ENCODE data around the gene KMT2C. TPM values are rescaled to one million over a fixed set of nuclear protein-coding genes. Genes with fewer than 3 reads are reported as not detected.

KMT2C gene
- total and polyA plus RNA-seq, 2 of the 8 experiments (the other 6 are each of a cell fraction or from before 2014, with no cell fraction given) = 9.1 to 40.8 TPM

GRCh38 chr7:152411389-152411788, 24.4 kb downstream of the KMT2C start:
- no peak for DNase-seq (ENCODE audit: low read depth in 1 of 2, low spot score in 2 of 2)
- Histone ChIP-seq H2BK12ac (ENCODE audit: low read depth, low read length) (no peak overlapping the region), H3K4me2 (ENCODE audit: insufficient read depth in 1 of 2, low read depth in 2 of 2, low read length in 2 of 2) (peak overlapping the region; percentile 59 to 84)
- TF ChIP-seq ATF2 (IDR thresholded peaks at IDR 0.05; ENCODE audit: low read length) = peak; percentile 71; the same call in 1 of the 2 replicates
- 0 out of 4 replicates have a peak, but pooled peaks of 1 of the 2 experiments have one; percentile 2 for TF ChIP-seq RAD21 (IDR thresholded peaks at IDR 0.05 in 1 of 2, conservative IDR thresholded peaks at IDR 0.05 in 1 of 2; ENCODE audit: low read depth in 2 of 2, low read length in 2 of 2)
- no peak for TF ChIP-seq RNF2 (IDR thresholded peaks at IDR 0.05; ENCODE audit: borderline replicate concordance, low read depth, low read length, missing control alignments, poor library complexity, severe bottlenecking)
- peak; percentile 34; the same call in 1 of the 2 replicates for TF ChIP-seq CREB1 (IDR thresholded peaks at IDR 0.05)
- peak; percentile 76 for TF ChIP-seq ASH2L (IDR thresholded peaks at IDR 0.05; ENCODE audit: low read length)
- no peak for TF ChIP-seq USF2 (IDR thresholded peaks at IDR 0.05; ENCODE audit: low read length)
- TF ChIP-seq EP300 (IDR thresholded peaks at IDR 0.05; ENCODE audit: borderline replicate concordance in 1 of 2, low read depth in 2 of 2, low read length in 2 of 2) = peak in 1 of 2 experiments; percentile 52; a peak in 1 of 3 replicates
- peak; percentile 98 for TF ChIP-seq SP1 (IDR thresholded peaks at IDR 0.05; ENCODE audit: low read depth, low read length)
- TF ChIP-seq ATF3 (IDR thresholded peaks at IDR 0.05; ENCODE audit: insufficient read depth, low read depth, low read length) = no peak

More at GRCh38 chr7:152411389-152411788, 24.4 kb downstream of the KMT2C start:
- Histone ChIP-seq H3K23ac (ENCODE audit: insufficient read length) (no peak overlapping the region), H3K27me3 (replicated peaks in 1 of 4; ENCODE audit: control insufficient read depth in 3 of 4, extremely low read depth in 1 of 4, insufficient read depth in 3 of 4, low read length in 3 of 4) (no peaks in the 10 kb centered on the region), H3K79me1 (ENCODE audit: low read depth, low read length) (no peaks in the 10 kb centered on the region; the same call in 1 of the 2 replicates), H3K36me3 (ENCODE audit: control insufficient read depth in 2 of 4, insufficient read depth in 4 of 4, low read length in 3 of 4) (no peaks in the 10 kb centered on the region), H3K23me2 (ENCODE audit: low read depth, low read length) (no peaks in the 10 kb centered on the region), H2BK20ac (ENCODE audit: low read length) (no peak overlapping the region), H3K14ac (ENCODE audit: insufficient read length) (no peak overlapping the region), H2AK5ac (ENCODE audit: low read depth, low read length) (no peak overlapping the region), H2BK5ac (ENCODE audit: low read depth, low read length) (no peak overlapping the region), H4K91ac (replicated peaks; ENCODE audit: insufficient read length, low read length) (no peak overlapping the region), H3K4me3 (ENCODE audit: extremely low read depth in 1 of 4, insufficient read depth in 2 of 4, low read depth in 3 of 4, low read length in 4 of 4) (peak overlapping the region; percentile 16 to 56 (median 32); a peak in 5 of 8 replicates), H3K4me1 (replicated peaks in 1 of 4; ENCODE audit: control insufficient read depth in 3 of 4, insufficient read depth in 4 of 4, low read length in 3 of 4) (no peaks in the 10 kb centered on the region; a peak in 2 of 7 replicates), H2BK15ac (ENCODE audit: low read length) (no peak overlapping the region), H3K27ac (ENCODE audit: low read depth, low read length) (no peak overlapping the region), H3K79me2 (ENCODE audit: control insufficient read depth in 1 of 2, insufficient read depth in 2 of 2, low read length in 2 of 2) (peaks cover 0 to 70% of the 10 kb centered on the region in 2 experiments; a peak in 2 of 4 replicates), H3K9ac (replicated peaks in 1 of 4; ENCODE audit: extremely low read depth in 1 of 4, low read depth in 3 of 4, low read length in 3 of 4) (peak overlapping the region in 2 of 4 experiments; percentile 7 to 8; a peak in 2 of 7 replicates), H2BK120ac (replicated peaks; ENCODE audit: low read depth, low read length) (no peak overlapping the region), H4K8ac (ENCODE audit: extremely low read depth, insufficient read depth, low read length) (no peak overlapping the region), H4K5ac (ENCODE audit: insufficient read length, low read depth, low read length) (no peak overlapping the region), H3K9me3 (ENCODE audit: insufficient read depth in 2 of 2, low read depth in 1 of 2, low read length in 1 of 2) (peaks cover 8 to 12% of the 10 kb centered on the region in 2 experiments), H4K20me1 (replicated peaks in 1 of 2; ENCODE audit: control insufficient read depth in 1 of 2, insufficient read depth in 2 of 2, low read length in 2 of 2) (no peaks in the 10 kb centered on the region), H3K56ac (replicated peaks; ENCODE audit: insufficient read length, low read depth, low read length) (no peak overlapping the region), H3K4ac (replicated peaks; ENCODE audit: insufficient read length, low read depth, low read length) (no peak overlapping the region), H3K18ac (ENCODE audit: extremely low read depth, low read length) (no peak overlapping the region), H2AFZ (ENCODE audit: low read length) (no peak overlapping the region)
- ChIA-PET CTCF (ENCODE audit: partially characterized antibody) (no interaction called here), POLR2A (ENCODE audit: partially characterized antibody) (no interaction called here)
- 19% methylated on average over 4 of the region's 5 CpGs; no CpG with 5 or more reads in 1 of the 2 experiments for WGBS, 2 experiments (ENCODE audit: extremely low coverage in 1 of 2, insufficient coverage in 1 of 2, insufficient read length in 1 of 2, insufficient replicate concordance in 2 of 2, low coverage in 1 of 2, low lambda C conversion rate in 2 of 2, missing lambda C conversion rate in 1 of 2)
- FAIRE-seq = no peak

All from H1 (cell line).